Activated naive CD4-positive, alpha-beta T cell treated with anti-CD3 and anti-CD28 coated beads, Interleukin-2, amount 50 U/mL, for 16 hours (primary cell): ENCODE results near the gene PPDPF.
"Not testable (repeated sequence)": the region's sequence is repeated elsewhere in the genome, so short reads cannot be mapped to it uniquely, and the experiment has no call there.

Experiments
- DNase-seq: peaks from one replicate; pipeline ENCODE4 v3.0.0-alpha.2; 2020

The PPDPF gene

GRCh38 chr20:63520504-63520933 is at the start of gene PPDPF:
Gene PPDPF, plus strand, starts transcription at chr20:63520765. Its CDS starts 544 bp downstream, at chr20:63521309.
- DNase-seq: peak; percentile 79

GRCh38 chr20:63471002-63471716 is 49.4 kb upstream of the PPDPF start:
- DNase-seq: no peak

GRCh38 chr20:63471717-63471980 is 48.9 kb upstream of the PPDPF start:
- DNase-seq: no peak

GRCh38 chr20:63471981-63472831 is 48.4 kb upstream of the PPDPF start, which contains the start of gene KCNQ2:
Gene KCNQ2, minus strand, starts transcription at chr20:63472655. Its CDS starts 192 bp downstream, at chr20:63472463.
- DNase-seq: no peak

GRCh38 chr20:63472862-63473390 is 47.6 kb upstream of the PPDPF start:
- no peak for DNase-seq

GRCh38 chr20:63473555-63474449 is 46.8 kb upstream of the PPDPF start:
- DNase-seq: no peak

- DNase-seq: no peak
Observed at GRCh38 chr20:63475209-63475608, 45.4 kb upstream of the PPDPF start.

GRCh38 chr20:63477061-63477616 is 43.4 kb upstream of the PPDPF start:
- DNase-seq: no peak

GRCh38 chr20:63477944-63478343 is 42.6 kb upstream of the PPDPF start:
- DNase-seq: no peak

GRCh38 chr20:63478346-63479302 is 41.9 kb upstream of the PPDPF start:
- DNase-seq: no peak

- not testable (repeated sequence) for DNase-seq
Observed at GRCh38 chr20:63479695-63480419, 40.7 kb upstream of the PPDPF start.

GRCh38 chr20:63481503-63481902 is 39.1 kb upstream of the PPDPF start:
- no peak for DNase-seq

GRCh38 chr20:63482021-63482587 is 38.5 kb upstream of the PPDPF start:
- DNase-seq: no peak

- no peak for DNase-seq
Observed at GRCh38 chr20:63483834-63484233, 36.7 kb upstream of the PPDPF start.

GRCh38 chr20:63484236-63484635 is 36.3 kb upstream of the PPDPF start:
- DNase-seq: no peak

- no peak for DNase-seq
Observed at GRCh38 chr20:63484651-63485403, 35.7 kb upstream of the PPDPF start.

- DNase-seq: no peak
Observed at GRCh38 chr20:63486300-63486855, 34.2 kb upstream of the PPDPF start.

GRCh38 chr20:63487116-63487764 is 33.3 kb upstream of the PPDPF start:
- DNase-seq: no peak
